HepG2 (cell line): Measurements from ENCODE around the gene PRSS36. TPM values are rescaled to one million over a fixed set of nuclear protein-coding genes. Genes with fewer than 3 reads are reported as not detected.

Experiments
- BCL3 ChIP-seq: sonication (generic); formaldehyde crosslinking; IDR thresholded peaks from 2 replicates; pipeline ENCODE4 v1.5.1; 2020; ENCODE audit warnings: mild to moderate bottlenecking, missing genetic modification reagents, moderate library complexity
- CCDC6 ChIP-seq: sonication (generic); formaldehyde crosslinking; IDR thresholded peaks from 2 replicates; pipeline ENCODE4 v1.8.1; 2022; ENCODE audit warnings: mild to moderate bottlenecking, missing genetic modification reagents, moderate library complexity
- GATAD1 ChIP-seq: IDR thresholded peaks from 2 replicates; pipeline ENCODE4 v1.6.1; 2016; ENCODE audit warnings: missing genetic modification reagents, missing compliant biosample characterization
- HCFC1 ChIP-seq: fragments of 150-350 bp; IDR thresholded peaks from 2 replicates; pipeline ENCODE4 v1.6.1; 2014; ENCODE audit warnings: low read depth, low read length
- MLLT10 ChIP-seq: sonication (generic); formaldehyde crosslinking; IDR thresholded peaks from 2 replicates; pipeline ENCODE4 v1.4.0; 2020; ENCODE audit warnings: missing genetic modification reagents
- MYNN ChIP-seq: sonication (generic); formaldehyde crosslinking; IDR thresholded peaks from 2 replicates; pipeline ENCODE4 v1.4.0; 2020; ENCODE audit warnings: mild to moderate bottlenecking, low read depth, missing genetic modification reagents
- NBN ChIP-seq: fragments of 450-650 bp; conservative IDR thresholded peaks from 2 replicates; pipeline ENCODE4 v1.6.1; 2017
- PREB ChIP-seq: sonication (generic); formaldehyde crosslinking; IDR thresholded peaks from 2 replicates; pipeline ENCODE4 v1.4.0; 2020; ENCODE audit warnings: missing genetic modification reagents
- RFX5 ChIP-seq: IDR thresholded peaks from 2 replicates; pipeline ENCODE4 v1.6.1; 2011; ENCODE audit warnings: low read depth, low read length, improper control_type of control experiment
- SIN3A ChIP-seq: IDR thresholded peaks from 2 replicates; pipeline ENCODE4 v1.6.1; 2011; ENCODE audit warnings: low read depth, mild to moderate bottlenecking, control low read depth, low read length, borderline replicate concordance
- SMAD3 ChIP-seq: sonication (generic); formaldehyde crosslinking; IDR thresholded peaks from 2 replicates; pipeline ENCODE4 v1.4.0; 2020; ENCODE audit warnings: missing genetic modification reagents
- TFAP4 ChIP-seq: sonication (generic); IDR thresholded peaks from 2 replicates; pipeline ENCODE4 v1.6.1; 2016; ENCODE audit warnings: low read depth, borderline replicate concordance
- TSC22D2 ChIP-seq: sonication (generic); formaldehyde crosslinking; IDR thresholded peaks from 2 replicates; pipeline ENCODE4 v1.5.1; 2020; ENCODE audit warnings: missing genetic modification reagents, mild to moderate bottlenecking, borderline replicate concordance
- ZNF142 ChIP-seq: sonication (generic); formaldehyde crosslinking; IDR thresholded peaks from 2 replicates; pipeline ENCODE4 v1.4.0; 2020; ENCODE audit warnings: missing genetic modification reagents
- ZNF296 ChIP-seq: sonication (generic); formaldehyde crosslinking; conservative IDR thresholded peaks from 2 replicates; pipeline ENCODE4 v1.5.0; 2020; ENCODE audit warnings: mild to moderate bottlenecking, missing genetic modification reagents
- ZNF350 ChIP-seq: sonication (generic); formaldehyde crosslinking; IDR thresholded peaks from 2 replicates; pipeline ENCODE4 v1.4.0; 2020; ENCODE audit warnings: mild to moderate bottlenecking, low read depth, missing genetic modification reagents, borderline replicate concordance
- ZNF703 ChIP-seq: sonication (generic); formaldehyde crosslinking; IDR thresholded peaks from 2 replicates; pipeline ENCODE4 v1.5.1; 2020; ENCODE audit warnings: missing genetic modification reagents, mild to moderate bottlenecking, moderate library complexity, borderline replicate concordance
- ZNF740 ChIP-seq: sonication (generic); formaldehyde crosslinking; IDR thresholded peaks from 2 replicates; pipeline ENCODE4 v1.4.0; 2020; ENCODE audit warnings: missing genetic modification reagents
- ZNF83 ChIP-seq: sonication (generic); formaldehyde crosslinking; IDR thresholded peaks from 2 replicates; pipeline ENCODE4 v1.4.0; 2020; ENCODE audit warnings: missing genetic modification reagents, mild to moderate bottlenecking, borderline replicate concordance
- ZNF878 ChIP-seq: sonication (generic); formaldehyde crosslinking; IDR thresholded peaks from 2 replicates; pipeline ENCODE4 v1.8.1; 2023; ENCODE audit warnings: mild to moderate bottlenecking, missing genetic modification reagents, moderate library complexity
- polyA plus RNA-seq, 8 experiments: library from polyadenylated mRNA; depleted of rRNA in 3 of 8; stranded (reverse) in 7 of 8; unstranded in 1 of 8; fragments of >200 nt; fragmentation: Illumina TruSeq in 4 of 8; extraction: Trizol in 4 of 8; gene quantifications; 2 replicates each; pipeline versions ENCODE4 v1.2.1 to v1.2.3, GENCODE V29; 2011 to 2016; ENCODE audit warnings: low read depth in 4 of 8, missing spikeins in 1 of 8, mixed read lengths in 1 of 8; ENCODE audit not compliant: insufficient read depth in 1 of 8
- total RNA-seq, 5 experiments: library from RNA; depleted of rRNA; stranded (reverse); fragments of >200 nt; fragmentation: Illumina TruSeq; extraction: Trizol; gene quantifications; 2 replicates each; pipeline ENCODE4 v1.2.3, GENCODE V29; 2016; ENCODE audit warnings: low read depth in 1 of 5

The PRSS36 gene
- total and polyA plus RNA-seq, 2 of the 13 experiments (the other 11 are each of a cell fraction or from before 2014, with no cell fraction given): 1.5 to 2.1 TPM

GRCh38 chr16:31108035-31108793, 41.7 kb downstream of the PRSS36 start, which contains the start of gene BCKDK (continued):
- no peak for TF ChIP-seq ZNF142 (CRISPR knock-in tag)
- peak; percentile 77; the same call in 1 of the 2 replicates for TF ChIP-seq BCL3 (CRISPR knock-in tag)
- TF ChIP-seq ZNF350: peak; percentile 16; the same call in 1 of the 2 replicates
- 0 out of 2 replicates have a peak, but pooled peaks have one; percentile 60 for TF ChIP-seq SIN3A
- TF ChIP-seq ZNF740 (CRISPR knock-in tag): no peak
- no peak for TF ChIP-seq PREB (CRISPR knock-in tag)
- TF ChIP-seq TSC22D2 (CRISPR knock-in tag): no peak
- TF ChIP-seq SMAD3: no peak
- TF ChIP-seq NBN: no peak
- TF ChIP-seq ZNF703 (CRISPR knock-in tag): peak; percentile 83
- TF ChIP-seq MLLT10: no peak
- no peak for TF ChIP-seq ZNF83
- peak; percentile 83 for TF ChIP-seq GATAD1 (CRISPR knock-in tag)
- TF ChIP-seq CCDC6: no peak
- TF ChIP-seq MYNN (CRISPR knock-in tag): no peak
- 0 out of 2 replicates have a peak, but pooled peaks have one; percentile 24 for TF ChIP-seq RFX5
- peak; percentile 11; the same call in 1 of the 2 replicates for TF ChIP-seq TFAP4
- no peak for TF ChIP-seq ZNF878 (CRISPR knock-in tag)
- TF ChIP-seq HCFC1: peak; percentile 91
- no peak for TF ChIP-seq ZNF296 (CRISPR knock-in tag)
